Neutrophil (primary cell): ENCODE measurements around the gene THOC6.
A peak's percentile ranks its signal among the peaks of the same experiment; 100 is the strongest.
"Not testable (repeated sequence)": the region's sequence is repeated elsewhere in the genome, so short reads cannot be mapped to it uniquely, and the experiment has no call there.

Experiments
- H3K27ac ChIP-seq: fragments of 200-600 bp; sonication (generic); 2 replicates; pipeline ENCODE4 v1.5.1; 2016; ENCODE audit warnings: mild to moderate bottlenecking, moderate library complexity
- H3K27me3 ChIP-seq: fragments of 200-600 bp; sonication (generic); 2 replicates; pipeline ENCODE4 v1.6.0; 2016; ENCODE audit warnings: mild to moderate bottlenecking
- H3K36me3 ChIP-seq: fragments of 200-600 bp; sonication (generic); 2 replicates; pipeline ENCODE4 v1.5.1; 2017
- H3K4me1 ChIP-seq, 2 experiments: fragments of 200-600 bp in 1 of 2; sonication (generic) in 1 of 2; 1 replicate in 1 of 2; 2 replicates in 1 of 2; pipeline versions ENCODE4 v1.5.1 to v1.6.1; 2013 to 2016; ENCODE audit warnings: low read depth in 1 of 2, low read length in 1 of 2, mild to moderate bottlenecking in 1 of 2, moderate library complexity in 1 of 2; ENCODE audit not compliant: control insufficient read depth in 1 of 2, insufficient read depth in 1 of 2
- H3K4me3 ChIP-seq, 2 experiments: fragments of 200-600 bp in 1 of 2; sonication (generic) in 1 of 2; 1 replicate in 1 of 2; 2 replicates in 1 of 2; pipeline ENCODE4 v1.5.1; 2013 to 2016; ENCODE audit warnings: low read depth in 1 of 2, low read length in 1 of 2, mild to moderate bottlenecking in 1 of 2, moderate library complexity in 1 of 2
- H3K9me3 ChIP-seq: fragments of 200-600 bp; sonication (generic); 2 replicates; pipeline ENCODE4 v1.5.1; 2016
- CTCF ChIP-seq: fragments of 200-600 bp; sonication (generic); IDR thresholded peaks from 2 replicates; pipeline ENCODE4 v1.5.1; 2016; ENCODE audit warnings: antibody characterized with exemption

The THOC6 gene

GRCh38 chr16:3073448-3073847, 49.6 kb downstream of the THOC6 start:
- peak overlapping the region; percentile 58 to 59 for H3K4me3 ChIP-seq

GRCh38 chr16:3074860-3075522, 51.2 kb downstream of the THOC6 start:
- no peaks in the 10 kb centered on the region for H3K27me3 ChIP-seq
- no peaks in the 10 kb centered on the region for H3K9me3 ChIP-seq
- peaks cover 68 to 69% of the 10 kb centered on the region in 2 experiments for H3K4me1 ChIP-seq
- TF ChIP-seq CTCF: no peak
- H3K36me3 ChIP-seq: peaks cover 32% of the 10 kb centered on the region
- H3K4me3 ChIP-seq: peak overlapping the region; percentile 58 to 59
- peak overlapping the region; percentile 91 for H3K27ac ChIP-seq

More at GRCh38 chr16:3073448-3073847, 49.6 kb downstream of the THOC6 start:
- H3K4me1 ChIP-seq: peaks cover 76 to 77% of the 10 kb centered on the region in 2 experiments
- no peaks in the 10 kb centered on the region for H3K9me3 ChIP-seq
- no peaks in the 10 kb centered on the region for H3K27me3 ChIP-seq
- no peak for TF ChIP-seq CTCF
- peaks cover 23% of the 10 kb centered on the region for H3K36me3 ChIP-seq
- H3K27ac ChIP-seq: peak overlapping the region; percentile 91

GRCh38 chr16:3075523-3075915, 51.7 kb downstream of the THOC6 start:
- peaks cover 63 to 64% of the 10 kb centered on the region in 2 experiments for H3K4me1 ChIP-seq
- peak overlapping the region; percentile 91 for H3K27ac ChIP-seq
- H3K4me3 ChIP-seq: peak overlapping the region; percentile 58 to 59

GRCh38 chr16:3075946-3076345, 52.1 kb downstream of the THOC6 start:
- Histone ChIP-seq H3K36me3 (peaks cover 38% of the 10 kb centered on the region), H3K4me1 (peaks cover 59 to 60% of the 10 kb centered on the region in 2 experiments), H3K27ac (peak overlapping the region; percentile 91), H3K4me3 (peak overlapping the region in 1 of 2 experiments; percentile 59)
- H3K27me3 ChIP-seq, H3K9me3 ChIP-seq: not testable (repeated sequence)

More at GRCh38 chr16:3075523-3075915, 51.7 kb downstream of the THOC6 start:
- Histone ChIP-seq H3K36me3 (peaks cover 34% of the 10 kb centered on the region), H3K27me3 (no peaks in the 10 kb centered on the region), H3K9me3 (no peaks in the 10 kb centered on the region)
- no peak for TF ChIP-seq CTCF

- Histone ChIP-seq H3K9me3 (no peaks in the 10 kb centered on the region), H3K27ac (peak overlapping the region; percentile 91), H3K4me1 (peaks cover 53% of the 10 kb centered on the region in 2 experiments), H3K27me3 (no peaks in the 10 kb centered on the region), H3K36me3 (peaks cover 42% of the 10 kb centered on the region), H3K4me3 (peak overlapping the region in 1 of 2 experiments; percentile 59)
- no peak for TF ChIP-seq CTCF
Observed at GRCh38 chr16:3076577-3076976, 52.7 kb downstream of the THOC6 start.
